DMS79 (cell line): ENCODE measurements around the gene PLLP.

Source experiments
- DNase-seq: peaks from one replicate; lab custom pipeline; 2025; lab: John Stamatoyannopoulos, UW

The PLLP gene

DNA sequence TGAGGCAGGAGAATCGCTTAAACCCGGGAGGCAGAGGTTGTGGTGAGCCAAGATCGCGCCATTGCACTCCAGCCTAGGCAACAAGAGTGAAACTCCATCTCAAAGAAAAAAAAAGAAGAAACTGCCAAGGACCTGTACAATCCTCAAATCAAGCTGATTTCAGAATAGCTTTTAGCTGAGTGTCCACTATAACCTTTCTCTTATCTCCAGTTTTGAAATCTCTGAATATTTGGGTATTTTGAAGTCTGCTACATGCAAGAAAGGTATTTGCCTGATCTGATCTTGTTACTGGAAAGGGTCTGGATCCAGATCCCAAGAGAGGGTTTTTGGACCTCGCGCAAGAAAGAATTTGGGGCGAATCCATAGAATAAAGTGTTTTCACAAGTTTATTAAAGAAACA lies 58.5 kb downstream of the PLLP start:
- DNase-seq: no peak

DNA sequence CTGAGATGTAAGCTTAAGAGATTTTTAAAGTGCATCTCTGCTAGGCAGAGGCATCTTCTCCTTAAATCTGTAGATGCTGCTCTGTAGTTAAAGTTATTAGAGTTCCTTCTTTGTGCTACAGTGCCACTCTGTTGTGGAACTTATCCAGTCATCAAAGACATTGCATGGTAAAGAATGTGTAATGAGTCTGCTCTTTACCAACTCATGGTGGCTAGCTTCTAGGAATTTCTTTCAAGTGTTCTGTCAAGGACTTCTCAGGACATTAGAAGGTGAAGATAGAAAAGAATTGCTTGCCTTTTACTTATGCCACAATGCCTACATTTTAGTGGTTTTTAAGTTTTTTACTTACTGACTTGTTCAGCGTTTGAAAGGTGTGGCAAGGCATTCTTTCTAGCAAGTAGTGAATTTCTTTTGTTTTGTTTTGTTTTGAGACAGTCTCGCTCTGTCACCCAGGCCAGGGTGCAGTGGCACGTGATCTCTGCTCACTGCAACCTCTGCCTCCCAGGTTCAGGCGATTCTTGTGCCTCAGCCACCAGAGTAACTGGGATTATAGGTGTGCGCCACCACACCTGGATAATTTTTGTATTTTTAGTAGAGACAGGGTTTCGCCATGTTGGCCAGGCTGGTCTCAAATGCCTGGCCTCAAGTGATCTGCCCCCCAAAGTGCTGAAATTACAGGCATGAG lies 59.7 kb downstream of the PLLP start:
- no peak for DNase-seq

GRCh38 chr16:57223057-57223456 lies 61.4 kb downstream of the PLLP start:
- no peak for DNase-seq

DNA sequence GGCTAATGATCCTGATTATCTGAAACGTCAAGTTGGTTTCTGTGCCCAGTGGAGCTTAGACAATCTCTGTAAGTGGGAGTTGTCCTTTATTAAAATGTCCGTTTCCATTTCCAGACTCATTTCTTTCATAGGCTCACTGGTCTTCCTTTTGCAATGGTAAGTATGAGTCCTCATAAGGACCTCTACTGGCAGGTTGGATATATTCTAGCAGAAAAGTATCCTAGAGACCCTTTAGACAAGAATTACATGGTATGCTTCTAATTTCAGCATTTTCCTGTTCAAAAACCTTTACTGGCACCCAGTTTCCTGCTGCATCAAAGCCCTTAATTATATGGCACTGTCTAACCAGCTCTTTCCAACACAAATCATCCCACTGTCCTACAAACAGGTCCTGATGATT lies 67.5 kb downstream of the PLLP start:
- DNase-seq: no peak

DNA sequence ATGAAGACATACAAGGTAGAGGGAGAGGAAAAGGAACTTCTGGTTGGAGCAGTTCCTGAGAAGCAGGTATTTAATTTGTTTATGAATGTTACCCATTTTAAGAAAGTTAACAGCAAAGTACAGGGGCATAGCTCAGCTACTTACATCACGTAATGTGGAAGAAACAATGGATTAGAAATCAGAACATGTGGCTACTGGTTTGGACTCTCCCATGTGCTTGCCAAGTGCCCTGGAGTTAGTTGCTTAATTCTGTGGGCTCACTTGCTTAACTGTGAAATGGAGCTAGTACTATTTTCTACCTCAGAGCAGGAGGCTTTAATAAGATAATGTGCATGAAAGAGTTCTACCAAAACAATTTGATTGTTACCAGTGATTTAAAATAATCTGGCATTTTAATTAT lies 71.0 kb downstream of the PLLP start:
- DNase-seq: no peak

GRCh38 chr16:57209780-57210179 lies 74.7 kb downstream of the PLLP start:
- no peak for DNase-seq

DNA sequence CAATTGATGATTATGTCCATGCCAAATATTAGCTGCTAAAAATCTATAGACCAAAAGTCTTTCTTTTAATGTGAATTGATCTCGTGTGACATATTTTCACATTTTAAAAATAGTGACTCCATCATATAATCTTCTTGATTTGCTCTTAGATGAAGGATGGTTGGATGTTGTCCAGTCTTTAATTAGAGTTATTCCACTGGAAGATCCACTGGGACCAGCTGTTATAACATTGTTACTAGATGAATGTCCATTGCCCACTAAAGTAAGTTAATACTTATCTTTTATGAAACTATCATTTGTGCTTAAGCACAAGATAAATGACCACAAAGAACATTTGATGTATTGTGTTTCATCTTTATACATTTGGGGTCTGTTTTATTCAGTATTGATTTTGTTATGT lies 75.5 kb downstream of the PLLP start:
- DNase-seq: no peak
